PC-9 (cell line): ENCODE measurements around the gene DDX39B. TPM values are rescaled to one million over a fixed set of nuclear protein-coding genes. Genes with fewer than 3 reads are reported as not detected.

Experiments used
- BruUV-seq: library from RNA; stranded (reverse); fragments of 400-500 nt; replicated peaks from 2 replicates; lab custom pipeline; 2021; lab: Mats Ljungman, UMichigan
- CTCF ChIA-PET: fragments of 300-600 bp; sonication (Branson Sonifier 250); formaldehyde crosslinking; loops from one replicate; lab custom pipeline; 2022; ENCODE audit warnings: antibody characterized with exemption; lab: Charles Lee
- POLR2A ChIA-PET: fragments of 300-600 bp; sonication (Branson Sonifier 250); formaldehyde crosslinking; loops from one replicate; lab custom pipeline; 2022; ENCODE audit warnings: antibody characterized with exemption; ENCODE audit not compliant: unreplicated experiment; lab: Charles Lee
- DNase-seq, 2 experiments: peaks; one replicate each; pipeline versions ENCODE4 v3.0.0 to v3.0.0-alpha.2; 2015 to 2022; ENCODE audit warnings: mixed read lengths in 1 of 2
- H2AFZ ChIP-seq: fragments of 200-600 bp; sonication (generic); 2 replicates; pipeline ENCODE4 v1.8.1; 2017; ENCODE audit warnings: antibody characterized with exemption
- H3F3A ChIP-seq: fragments of 200-600 bp; sonication (generic); 2 replicates; pipeline ENCODE4 v1.8.1; 2017; ENCODE audit warnings: antibody characterized with exemption, mild to moderate bottlenecking, low read depth; ENCODE audit not compliant: insufficient read depth
- H3K27ac ChIP-seq: fragments of 200-600 bp; sonication (generic); 2 replicates; pipeline ENCODE4 v1.6.1; 2016; ENCODE audit warnings: mixed run types
- H3K27me3 ChIP-seq: fragments of 200-600 bp; sonication (generic); 2 replicates; pipeline ENCODE4 v1.6.1; 2016; ENCODE audit warnings: low read depth, mixed run types; ENCODE audit not compliant: insufficient read depth
- H3K36me3 ChIP-seq: fragments of 200-600 bp; sonication (generic); 2 replicates; pipeline ENCODE4 v1.6.1; 2016; ENCODE audit warnings: low read depth, mixed run types
- H3K4me1 ChIP-seq: fragments of 200-600 bp; sonication (generic); replicated peaks from 2 replicates; pipeline ENCODE4 v1.6.1; 2016; ENCODE audit warnings: mixed run types; ENCODE audit not compliant: insufficient read depth
- H3K4me2 ChIP-seq: fragments of 200-600 bp; sonication (generic); 2 replicates; pipeline ENCODE4 v1.6.1; 2017; ENCODE audit warnings: mixed run types
- H3K4me3 ChIP-seq: fragments of 200-600 bp; sonication (generic); 2 replicates; pipeline ENCODE4 v1.6.1; 2016; ENCODE audit warnings: mixed run types
- H3K79me2 ChIP-seq: fragments of 200-600 bp; sonication (generic); 2 replicates; pipeline ENCODE4 v1.6.1; 2017; ENCODE audit warnings: low read depth, mixed run types
- H3K9me2 ChIP-seq: fragments of 200-600 bp; sonication (generic); 2 replicates; pipeline ENCODE4 v1.8.1; 2017; ENCODE audit warnings: mild to moderate bottlenecking; ENCODE audit not compliant: insufficient read depth
- H3K9me3 ChIP-seq: fragments of 200-600 bp; sonication (generic); 2 replicates; pipeline ENCODE4 v1.8.1; 2016; ENCODE audit warnings: low read depth; ENCODE audit not compliant: insufficient read depth
- H4K20me1 ChIP-seq: fragments of 200-600 bp; sonication (generic); 2 replicates; pipeline ENCODE4 v1.8.1; 2017; ENCODE audit not compliant: insufficient read depth
- EZH2 ChIP-seq: fragments of 200-600 bp; sonication (generic); IDR thresholded peaks from 2 replicates; pipeline ENCODE4 v1.8.0; 2017; ENCODE audit warnings: antibody characterized with exemption, low read depth
- intact Hi-C: fragments of 100-400 bp; cut with micrococcal nuclease; formaldehyde crosslinking; loops from one replicate; pipeline ENCODE4 v1.10.0; 2022; ENCODE audit not compliant: unreplicated experiment
- total RNA-seq: library from RNA; stranded (reverse); gene quantifications from 2 replicates; pipeline ENCODE4 v1.2.3, GENCODE V29; 2021
- TF ChIP-seq, protein P1 (sequence below): fragments of 200-600 bp; sonication (generic); conservative IDR thresholded peaks from 2 replicates; pipeline ENCODE4 v1.6.1; 2017; ENCODE audit warnings: mixed run types, antibody characterized with exemption, mild to moderate bottlenecking, moderate library complexity

Gene DDX39B
- total RNA-seq, 1 experiment from 2014 or later: 383 TPM

DNA sequence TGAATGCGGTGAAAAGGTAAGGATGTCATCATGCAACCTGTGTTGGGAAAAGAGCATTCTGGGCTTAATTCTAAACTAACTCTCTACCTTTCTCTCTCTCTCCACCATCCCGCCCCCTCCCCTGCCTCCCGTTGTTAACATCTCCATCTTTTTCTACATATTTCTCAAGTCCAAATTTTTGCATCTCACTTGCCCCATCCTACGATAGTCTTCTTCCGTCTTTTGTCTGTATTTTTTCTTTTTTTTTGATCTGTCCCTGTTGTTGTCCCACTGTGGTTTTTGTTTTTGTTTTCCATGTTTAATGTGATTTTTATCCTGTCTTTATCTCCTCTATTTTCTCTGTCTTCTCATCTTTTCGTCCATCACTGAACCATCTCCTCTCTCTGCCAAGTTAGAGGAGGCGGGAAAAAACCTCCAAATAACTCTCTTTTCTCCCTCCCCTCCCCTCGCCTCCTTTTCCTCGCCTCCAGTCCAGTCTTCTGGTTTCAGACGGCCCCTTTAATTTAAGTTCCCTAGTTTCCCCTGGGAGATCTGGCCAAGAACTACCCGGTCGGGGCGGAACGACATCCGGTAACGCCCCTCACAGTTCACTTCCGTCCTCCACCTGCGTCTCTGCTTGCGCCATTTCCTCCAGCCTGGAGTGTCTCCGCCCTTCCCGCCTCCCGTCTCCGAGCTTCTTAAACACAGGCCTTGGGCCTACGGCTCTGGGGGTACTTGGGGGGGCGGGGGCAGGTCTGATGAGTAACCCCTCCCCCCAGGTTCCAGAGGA lies 5.3 kb upstream of the DDX39B start, which contains the start of gene NFKBIL1:
Gene NFKBIL1 (plus strand): TSS at position 651 of the 769 bp plus-strand sequence. CDS start 87 bp downstream, at position 738.
- H3K79me2 ChIP-seq: peaks cover 29% of the 10 kb centered on the region

DNA sequence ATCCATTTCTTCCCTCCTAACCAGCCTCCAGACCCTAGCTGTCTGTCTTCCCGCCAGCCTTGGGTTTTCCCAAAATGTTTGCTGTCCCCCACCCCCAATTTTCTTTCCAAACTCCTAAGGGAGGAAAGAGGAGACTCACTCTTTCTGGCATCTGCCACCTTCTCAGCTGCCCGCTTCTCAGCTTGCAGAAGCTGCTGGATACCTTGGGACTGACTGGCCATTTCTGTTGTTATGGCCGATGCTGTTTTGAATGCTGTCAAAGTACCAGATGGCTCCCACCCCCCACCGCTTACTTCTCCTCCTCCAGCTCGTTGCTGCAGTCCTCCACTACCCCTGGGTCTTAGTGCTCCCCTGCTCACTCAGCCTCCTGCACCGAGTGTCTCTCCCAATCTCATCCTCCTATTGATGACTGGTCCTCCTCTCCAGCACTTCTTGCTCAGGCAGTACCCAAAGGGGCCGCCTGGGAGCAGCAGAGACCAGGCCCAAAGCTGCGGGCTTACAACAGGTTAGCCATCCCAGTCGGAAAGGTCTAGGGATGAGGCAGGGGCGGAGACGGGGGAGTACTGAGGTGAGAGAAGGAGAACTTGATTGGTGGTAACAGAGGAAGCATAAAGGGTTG lies 4.6 kb upstream of the DDX39B start, which contains the start of gene ATP6V1G2:
Gene ATP6V1G2 (minus strand): TSS at position 270 of the 619 bp plus-strand sequence. CDS start 49 bp downstream, at position 221.
- H2AFZ ChIP-seq: peak within 1 kb of the TSS; percentile 78
- H3K4me2 ChIP-seq: peak within 1 kb of the TSS; percentile 88
- H3K9me2 ChIP-seq: no peaks in the 10 kb centered on the region
- H3K36me3 ChIP-seq: peaks cover 12% of the 10 kb centered on the region; the same call in 1 of the 2 replicates
- no peaks in the 10 kb centered on the region for H3K9me3 ChIP-seq
- ChIA-PET CTCF (interaction anchor here (0.6 kb wide), 3 partner anchors 12 to 155 kb away, joined by 3 to 13 read pairs (median 5); no protein-coding TSS in a partner anchor), POLR2A (interaction anchor here (0.6 kb wide), 1 partner anchor 296 kb away, joined by 3 read pairs; no protein-coding TSS in a partner anchor)
- H3K27ac ChIP-seq: peak within 1 kb of the TSS; percentile 89
- H3K79me2 ChIP-seq: peaks cover 32% of the 10 kb centered on the region
- H3K4me1 ChIP-seq: peaks cover 18% of the 10 kb centered on the region
- peaks cover 21% of the 10 kb centered on the region; the same call in 1 of the 2 replicates for H3F3A ChIP-seq
- no peaks in the 10 kb centered on the region for H3K27me3 ChIP-seq
- H4K20me1 ChIP-seq: no peaks in the 10 kb centered on the region
- intact Hi-C loops: loop anchor here (1.0 to 10.0 kb wide), 10 partner anchors 52 to 1322 kb away; partner anchors contain the start of genes CLIC1, GPANK1, GPSM3 and HSPA1B
- peak within 1 kb of the TSS; percentile 78 for H3K4me3 ChIP-seq
- no TSS peak for BruUV-seq
- no peak for TF ChIP-seq EZH2
- TF ChIP-seq, protein P1, sequence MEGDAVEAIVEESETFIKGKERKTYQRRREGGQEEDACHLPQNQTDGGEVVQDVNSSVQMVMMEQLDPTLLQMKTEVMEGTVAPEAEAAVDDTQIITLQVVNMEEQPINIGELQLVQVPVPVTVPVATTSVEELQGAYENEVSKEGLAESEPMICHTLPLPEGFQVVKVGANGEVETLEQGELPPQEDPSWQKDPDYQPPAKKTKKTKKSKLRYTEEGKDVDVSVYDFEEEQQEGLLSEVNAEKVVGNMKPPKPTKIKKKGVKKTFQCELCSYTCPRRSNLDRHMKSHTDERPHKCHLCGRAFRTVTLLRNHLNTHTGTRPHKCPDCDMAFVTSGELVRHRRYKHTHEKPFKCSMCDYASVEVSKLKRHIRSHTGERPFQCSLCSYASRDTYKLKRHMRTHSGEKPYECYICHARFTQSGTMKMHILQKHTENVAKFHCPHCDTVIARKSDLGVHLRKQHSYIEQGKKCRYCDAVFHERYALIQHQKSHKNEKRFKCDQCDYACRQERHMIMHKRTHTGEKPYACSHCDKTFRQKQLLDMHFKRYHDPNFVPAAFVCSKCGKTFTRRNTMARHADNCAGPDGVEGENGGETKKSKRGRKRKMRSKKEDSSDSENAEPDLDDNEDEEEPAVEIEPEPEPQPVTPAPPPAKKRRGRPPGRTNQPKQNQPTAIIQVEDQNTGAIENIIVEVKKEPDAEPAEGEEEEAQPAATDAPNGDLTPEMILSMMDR: peak; percentile 97
- DNase-seq: peak; percentile 87 to 92

More for the DNA sequence above, 5.3 kb upstream of the DDX39B start, which contains the start of gene NFKBIL1:
- Histone ChIP-seq H2AFZ (peak within 1 kb of the TSS; percentile 78), H4K20me1 (no peaks in the 10 kb centered on the region), H3K9me2 (no peaks in the 10 kb centered on the region), H3K4me2 (peak within 1 kb of the TSS; percentile 88), H3K4me3 (peak within 1 kb of the TSS; percentile 78), H3K9me3 (no peaks in the 10 kb centered on the region), H3F3A (peaks cover 17% of the 10 kb centered on the region; the same call in 1 of the 2 replicates), H3K27me3 (no peaks in the 10 kb centered on the region), H3K27ac (peak within 1 kb of the TSS; percentile 89), H3K4me1 (peaks cover 18% of the 10 kb centered on the region), H3K36me3 (peaks cover 12% of the 10 kb centered on the region; the same call in 1 of the 2 replicates)
- POLR2A ChIA-PET: interaction anchor here (0.5 to 0.6 kb wide), 4 partner anchors 106 to 118 kb away, joined by 3 to 18 read pairs (median 10); partner anchors contain the start of genes BAG6, C6orf47 and GPANK1
- TF ChIP-seq, protein P1: peak; percentile 23; the same call in 1 of the 2 replicates
- no peak for TF ChIP-seq EZH2
- DNase-seq: peak; percentile 88 to 89
- CTCF ChIA-PET: interaction anchor here (0.6 kb wide), 3 partner anchors 33 to 58 kb away, joined by 3 to 13 read pairs (median 5); no protein-coding TSS in a partner anchor
- BruUV-seq: no TSS peak
- intact Hi-C loops: loop anchor here (1.0 to 10.0 kb wide), 10 partner anchors 51 to 1321 kb away; partner anchors contain the start of genes CLIC1, GPANK1, GPSM3 and HSPA1B

DNA sequence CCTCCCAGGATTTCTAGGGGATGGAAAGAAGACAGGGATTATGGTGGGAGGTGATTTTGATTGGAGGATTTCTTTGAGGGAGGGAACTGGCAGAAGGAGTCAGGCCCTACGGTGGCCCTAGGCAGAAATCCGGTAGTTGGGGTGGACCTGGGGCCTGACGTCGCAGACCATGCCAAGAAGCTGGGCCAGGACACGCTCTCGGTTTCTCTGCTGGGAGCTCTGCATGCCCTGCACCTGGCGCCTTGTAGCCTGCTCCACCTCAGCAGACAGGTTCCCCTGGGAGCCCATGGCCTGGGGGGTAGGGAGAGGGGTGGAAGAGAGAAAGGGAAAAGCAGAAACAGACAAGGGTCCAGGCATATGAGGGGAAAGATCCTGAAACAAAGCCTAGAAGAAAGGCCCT lies 3.5 kb upstream of the DDX39B start:
- H3K9me2 ChIP-seq: no peaks in the 10 kb centered on the region
- no peak overlapping the region for H3K4me2 ChIP-seq
- H2AFZ ChIP-seq: no peak overlapping the region
- intact Hi-C loops: loop anchor here (10.0 kb wide), 3 partner anchors 190 to 650 kb away; partner anchors contain the start of genes CLIC1, GPSM3, HSPA1B and PBX2
- peaks cover 44% of the 10 kb centered on the region for H3K79me2 ChIP-seq
- H3K4me1 ChIP-seq: peaks cover 22% of the 10 kb centered on the region
- no peak overlapping the region for H3K27ac ChIP-seq
- no TSS peak for BruUV-seq
- DNase-seq: no peak
- ChIA-PET POLR2A (no interaction called here), CTCF (no interaction called here)
- H3K4me3 ChIP-seq: no peak overlapping the region
- peaks cover 26% of the 10 kb centered on the region; the same call in 1 of the 2 replicates for H3F3A ChIP-seq
- peaks cover 9% of the 10 kb centered on the region for H4K20me1 ChIP-seq
- H3K36me3 ChIP-seq: peaks cover 19% of the 10 kb centered on the region
- H3K9me3 ChIP-seq: no peaks in the 10 kb centered on the region
- TF ChIP-seq, protein P1: no peak
- no peaks in the 10 kb centered on the region for H3K27me3 ChIP-seq
